GDM1 (cell line): ENCODE measurements around the gene TNRC6B.

Source experiments
- DNase-seq: peaks from one replicate; lab custom pipeline; 2025; lab: John Stamatoyannopoulos, UW

The TNRC6B gene

GRCh38 chr22:40326905-40327735 lies 149.4 kb downstream of the TNRC6B start:
- no peak for DNase-seq

GRCh38 chr22:40328546-40329456 lies 151.1 kb downstream of the TNRC6B start:
- peak; percentile 37 for DNase-seq

GRCh38 chr22:40329466-40329865 lies 151.7 kb downstream of the TNRC6B start:
- no peak for DNase-seq

- no peak for DNase-seq
Observed at GRCh38 chr22:40330086-40330485, 152.4 kb downstream of the TNRC6B start.

GRCh38 chr22:40330615-40331014 lies 152.9 kb downstream of the TNRC6B start:
- no peak for DNase-seq

GRCh38 chr22:40331706-40332105 lies 154.0 kb downstream of the TNRC6B start:
- no peak for DNase-seq

GRCh38 chr22:40332319-40332781 lies 154.6 kb downstream of the TNRC6B start:
- no peak for DNase-seq

GRCh38 chr22:40334060-40334459 lies 156.3 kb downstream of the TNRC6B start:
- no peak for DNase-seq

- DNase-seq = no peak
Observed at GRCh38 chr22:40334899-40335298, 157.2 kb downstream of the TNRC6B start.

- no peak for DNase-seq
Observed at GRCh38 chr22:40335358-40335757, 157.6 kb downstream of the TNRC6B start.

- DNase-seq = no peak
Observed at GRCh38 chr22:40340044-40340443, 162.3 kb downstream of the TNRC6B start.

GRCh38 chr22:40341604-40342003 lies 163.9 kb downstream of the TNRC6B start:
- no peak for DNase-seq

GRCh38 chr22:40342521-40342920 lies 164.8 kb downstream of the TNRC6B start:
- no peak for DNase-seq

GRCh38 chr22:40345271-40345670 lies 167.5 kb downstream of the TNRC6B start:
- DNase-seq = no peak

- no peak for DNase-seq
Observed at GRCh38 chr22:40345815-40346184, 168.1 kb downstream of the TNRC6B start.

- peak; percentile 82 for DNase-seq
Observed at GRCh38 chr22:40346185-40347118, 168.7 kb downstream of the TNRC6B start, which contains the start of gene ADSL. TSS of gene ADSL (plus strand) at chr22:40346500. CDS start at chr22:40346559, 59 bp downstream.

- no peak for DNase-seq
Observed at GRCh38 chr22:40347300-40347699, 169.6 kb downstream of the TNRC6B start.

- peak; percentile 33 for DNase-seq
Observed at GRCh38 chr22:40348025-40348658, 170.4 kb downstream of the TNRC6B start.

- DNase-seq = no peak
Observed at GRCh38 chr22:40352763-40353162, 175.0 kb downstream of the TNRC6B start.

- DNase-seq = no peak
Observed at GRCh38 chr22:40361100-40361499, 183.4 kb downstream of the TNRC6B start.

GRCh38 chr22:40363059-40363458 lies 185.3 kb downstream of the TNRC6B start:
- DNase-seq = no peak
